Esophagus squamous epithelium (tissue), 4 donors: ENCODE data around the gene SFXN1.

Experiments
- CTCF ChIP-seq, 6 experiments: fragments of 450-650 bp in 4 of 6; fragments of 200-600 bp in 2 of 6; sonication (generic) in 2 of 6; IDR thresholded peaks; one replicate each; pipeline ENCODE4 v1.5.1; 2016 to 2019; ENCODE audit warnings: antibody characterized with exemption in 6 of 6, mild to moderate bottlenecking in 4 of 6, moderate library complexity in 4 of 6
- POLR2A ChIP-seq, 4 donors: fragments of 450-650 bp; IDR thresholded peaks; one replicate each; pipeline ENCODE4 v1.6.1; 2017; ENCODE audit warnings: antibody characterized with exemption in 4 of 4, mild to moderate bottlenecking in 4 of 4, moderate library complexity in 3 of 4

GRCh38 chr5:175461370-175461769 is 17.0 kb upstream of the SFXN1 start:
- no peak for TF ChIP-seq POLR2A (IDR thresholded peaks at IDR 0.05)
- no peak for TF ChIP-seq CTCF (IDR thresholded peaks at IDR 0.05)
